DMS53 treated with DMSO at 0.1 percent for 48 hours (cell line): ENCODE data around the gene NUMB.

Experiments
- DNase-seq: peaks from one replicate; lab custom pipeline; 2025; ENCODE audit not compliant: unreplicated experiment; lab: John Stamatoyannopoulos, UW

NUMB gene

DNA sequence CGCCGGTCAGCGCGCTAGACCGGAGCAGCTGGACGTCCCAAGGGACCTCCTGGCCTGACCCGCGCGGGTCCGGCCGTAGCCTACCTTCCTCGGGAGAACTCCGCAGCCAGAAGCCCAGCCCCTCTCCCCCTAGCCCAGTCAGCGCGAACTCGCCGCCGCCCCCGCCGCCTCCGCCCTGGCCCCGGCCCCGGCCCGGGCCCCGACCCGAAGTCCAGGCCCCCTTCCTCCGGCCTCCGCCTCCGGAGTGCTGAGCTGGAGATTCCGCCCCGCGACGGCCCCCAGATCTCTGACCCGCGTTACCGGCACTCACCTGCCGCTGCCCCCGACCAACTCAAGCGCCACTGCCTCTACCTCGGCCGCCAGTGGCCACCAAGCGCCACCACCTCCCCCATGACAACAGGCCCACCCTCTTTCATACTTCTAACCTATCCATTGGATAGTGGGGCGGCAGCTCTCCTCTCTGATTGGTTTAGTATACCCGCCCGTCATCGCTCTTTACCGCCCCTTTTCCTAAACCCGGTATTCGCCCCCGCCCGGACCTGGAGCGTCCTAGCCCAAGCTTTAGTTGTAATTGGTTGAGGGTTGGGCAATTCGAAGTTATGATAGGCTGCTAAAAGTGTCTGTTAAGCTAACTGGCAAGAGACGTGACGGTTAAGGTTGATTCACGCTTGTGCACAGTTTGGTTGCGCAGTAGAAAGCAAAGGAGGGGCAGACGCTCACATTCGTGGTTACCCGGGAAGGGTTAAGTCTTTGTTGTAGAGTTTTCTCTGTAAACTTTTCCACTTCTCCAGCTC, at the start of gene NUMB:
Gene NUMB, minus strand, starts transcription at position 364 of the 794 bp plus-strand sequence. CDS start 102,795 bp downstream, outside the sequence.
- peak; percentile 94 for DNase-seq

GRCh38 chr14:73503648-73504047, 45.3 kb upstream of the NUMB start:
- DNase-seq: no peak

- no peak for DNase-seq
Observed at GRCh38 chr14:73502017-73502619, 43.8 kb upstream of the NUMB start.

GRCh38 chr14:73500360-73500759, 42.0 kb upstream of the NUMB start:
- DNase-seq: peak; percentile 4

GRCh38 chr14:73494593-73494992, 36.2 kb upstream of the NUMB start:
- DNase-seq: no peak

- DNase-seq: no peak
Observed at GRCh38 chr14:73492670-73493069, 34.3 kb upstream of the NUMB start.

- no peak for DNase-seq
Observed at GRCh38 chr14:73492043-73492552, 33.8 kb upstream of the NUMB start.

DNA sequence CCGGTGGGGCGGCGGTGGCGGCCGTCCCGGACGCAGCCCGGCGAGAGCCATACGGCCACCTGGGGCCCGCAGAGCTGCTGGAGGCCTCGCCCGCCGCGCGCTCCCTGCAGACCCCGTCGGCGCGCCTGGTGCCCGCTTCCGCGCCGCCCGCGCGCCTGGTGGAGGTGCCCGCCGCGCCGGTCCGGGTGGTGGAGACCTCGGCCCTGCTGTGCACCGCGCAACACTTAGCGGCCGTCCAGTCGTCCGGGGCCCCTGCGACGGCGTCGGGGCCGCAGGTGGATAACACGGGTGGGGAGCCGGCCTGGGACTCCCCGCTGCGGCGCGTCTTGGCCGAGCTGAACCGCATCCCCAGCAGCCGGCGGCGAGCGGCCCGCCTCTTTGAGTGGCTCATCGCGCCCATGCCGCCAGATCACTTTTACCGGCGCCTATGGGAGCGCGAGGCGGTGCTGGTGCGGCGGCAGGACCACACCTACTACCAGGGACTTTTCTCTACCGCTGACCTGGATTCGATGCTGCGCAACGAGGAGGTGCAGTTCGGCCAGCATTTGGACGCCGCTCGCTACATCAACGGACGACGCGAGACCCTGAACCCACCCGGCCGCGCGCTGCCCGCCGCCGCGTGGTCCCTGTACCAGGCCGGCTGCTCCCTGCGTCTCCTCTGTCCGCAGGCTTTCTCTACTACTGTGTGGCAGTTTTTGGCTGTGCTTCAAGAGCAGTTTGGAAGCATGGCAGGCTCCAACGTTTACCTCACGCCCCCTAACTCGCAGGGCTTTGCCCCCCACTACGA, 33.1 kb upstream of the NUMB start:
- peak; percentile 26 for DNase-seq

GRCh38 chr14:73489481-73490175, 31.3 kb upstream of the NUMB start:
- DNase-seq: no peak

GRCh38 chr14:73478684-73479083, 20.3 kb upstream of the NUMB start:
- DNase-seq: no peak

DNA sequence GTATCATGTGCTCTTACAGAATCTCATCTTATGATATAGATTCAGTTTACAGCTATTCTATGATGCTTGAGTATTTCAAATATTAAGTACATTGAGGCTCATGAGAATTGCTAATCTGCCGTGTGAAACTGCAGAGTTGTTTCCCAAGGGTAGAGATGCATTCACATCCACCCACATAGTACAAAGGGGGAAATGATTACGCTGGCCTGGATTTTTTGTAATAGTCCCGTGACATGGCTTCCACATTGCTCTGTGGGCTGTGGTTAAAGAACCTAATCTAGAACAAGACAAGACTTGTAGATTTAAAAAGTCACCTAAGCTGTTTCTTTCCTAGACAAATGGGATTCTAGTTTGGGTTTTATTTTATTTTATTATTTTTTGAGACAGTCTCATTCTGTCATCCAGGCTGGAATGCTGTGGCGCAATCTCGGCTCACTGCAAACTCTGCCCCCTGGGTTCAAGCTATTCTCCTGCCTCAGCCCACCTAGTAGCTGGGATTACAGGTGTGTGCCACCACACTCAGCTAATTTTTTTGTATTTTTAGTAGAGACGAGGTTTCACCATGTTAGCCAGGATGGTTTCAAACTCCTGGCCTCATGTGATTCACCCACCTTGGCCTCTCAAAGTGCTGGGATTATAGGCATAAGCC, 19.4 kb upstream of the NUMB start:
- no peak for DNase-seq

- DNase-seq: no peak
Observed at GRCh38 chr14:73476451-73476931, 18.1 kb upstream of the NUMB start.

DNA sequence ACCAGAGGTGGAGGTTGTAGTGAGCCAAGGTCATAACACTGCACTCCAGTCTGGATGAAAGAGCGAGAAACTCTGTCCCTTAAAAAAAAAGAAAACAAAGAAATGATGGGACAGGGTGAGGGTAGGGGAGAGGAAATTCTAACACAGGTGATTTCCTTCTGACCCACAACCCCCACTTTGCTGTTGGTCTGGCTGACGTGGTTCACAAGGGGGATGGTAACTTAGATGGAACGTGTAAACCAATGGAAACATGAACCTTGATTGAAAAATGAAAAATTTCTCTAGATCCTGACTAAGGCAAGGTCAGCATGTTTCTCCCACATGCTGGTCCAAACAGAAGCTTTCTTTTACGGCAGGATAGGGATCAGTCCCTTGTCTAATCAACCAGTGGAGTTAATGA, 16.6 kb upstream of the NUMB start:
- no peak for DNase-seq

GRCh38 chr14:73472185-73473114, 14.1 kb upstream of the NUMB start:
- DNase-seq: peak; percentile 44

- DNase-seq: no peak
Observed at GRCh38 chr14:73471582-73472184, 13.3 kb upstream of the NUMB start.

GRCh38 chr14:73468828-73469375, 10.6 kb upstream of the NUMB start:
- no peak for DNase-seq

- no peak for DNase-seq
Observed at GRCh38 chr14:73467800-73468199, 9.5 kb upstream of the NUMB start.

- DNase-seq: no peak
Observed at GRCh38 chr14:73467377-73467776, 9.0 kb upstream of the NUMB start.

DNA sequence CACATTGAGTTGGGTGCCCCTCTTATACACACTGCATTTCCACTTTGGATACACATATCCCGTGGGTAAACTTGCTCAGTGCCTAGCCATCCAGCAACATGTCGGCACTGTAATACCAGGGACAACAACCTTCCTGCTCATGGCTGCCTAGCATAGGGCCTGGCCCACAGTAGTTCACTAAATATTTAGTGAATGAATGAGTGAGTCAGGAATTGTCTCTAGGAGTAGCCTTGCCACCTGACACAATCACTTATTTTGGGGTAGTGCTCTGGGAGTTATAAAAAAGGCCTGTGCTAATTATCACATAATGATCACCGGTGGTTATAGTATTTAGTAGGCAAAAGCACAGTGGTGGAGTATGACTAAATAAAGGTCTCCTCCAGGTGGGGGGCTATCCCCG, 8.5 kb upstream of the NUMB start:
- DNase-seq: no peak
